ENCODE results near the gene TAF11. TPM values are rescaled to one million over a fixed set of nuclear protein-coding genes. Genes with fewer than 3 reads are reported as not detected.

The TAF11 gene
- total RNA-seq, 1 donor: 24.2 TPM

DNA sequence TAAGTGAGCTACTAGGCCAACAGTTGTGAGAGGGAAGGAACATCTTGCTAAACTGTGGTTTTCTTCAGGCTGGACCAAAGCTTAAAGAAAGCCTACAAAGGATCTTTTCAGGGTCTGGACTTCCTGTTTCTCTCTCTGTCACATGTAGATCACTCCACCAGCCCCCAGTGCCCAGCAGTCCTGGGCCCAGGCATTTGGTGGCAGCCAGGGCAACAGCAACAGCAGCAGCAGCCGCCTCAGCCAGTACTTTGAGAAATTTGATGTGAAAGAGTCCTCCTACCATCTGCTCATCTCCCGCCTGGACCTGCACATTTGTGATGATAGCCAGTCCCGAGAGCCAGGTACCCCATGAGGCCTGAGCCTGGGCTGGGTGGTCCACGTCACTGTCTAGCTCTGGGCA, 51.8 kb downstream of the TAF11 start:
- H3K4me3 ChIP-seq (ENCODE audit: low read depth, low read length): no peak overlapping the region
- TF ChIP-seq, protein P1, sequence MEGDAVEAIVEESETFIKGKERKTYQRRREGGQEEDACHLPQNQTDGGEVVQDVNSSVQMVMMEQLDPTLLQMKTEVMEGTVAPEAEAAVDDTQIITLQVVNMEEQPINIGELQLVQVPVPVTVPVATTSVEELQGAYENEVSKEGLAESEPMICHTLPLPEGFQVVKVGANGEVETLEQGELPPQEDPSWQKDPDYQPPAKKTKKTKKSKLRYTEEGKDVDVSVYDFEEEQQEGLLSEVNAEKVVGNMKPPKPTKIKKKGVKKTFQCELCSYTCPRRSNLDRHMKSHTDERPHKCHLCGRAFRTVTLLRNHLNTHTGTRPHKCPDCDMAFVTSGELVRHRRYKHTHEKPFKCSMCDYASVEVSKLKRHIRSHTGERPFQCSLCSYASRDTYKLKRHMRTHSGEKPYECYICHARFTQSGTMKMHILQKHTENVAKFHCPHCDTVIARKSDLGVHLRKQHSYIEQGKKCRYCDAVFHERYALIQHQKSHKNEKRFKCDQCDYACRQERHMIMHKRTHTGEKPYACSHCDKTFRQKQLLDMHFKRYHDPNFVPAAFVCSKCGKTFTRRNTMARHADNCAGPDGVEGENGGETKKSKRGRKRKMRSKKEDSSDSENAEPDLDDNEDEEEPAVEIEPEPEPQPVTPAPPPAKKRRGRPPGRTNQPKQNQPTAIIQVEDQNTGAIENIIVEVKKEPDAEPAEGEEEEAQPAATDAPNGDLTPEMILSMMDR (IDR thresholded peaks at IDR 0.05; ENCODE audit: insufficient read depth, low read depth, low read length): no peak
- DNase-seq (ENCODE audit: low read depth): no peak

DNA sequence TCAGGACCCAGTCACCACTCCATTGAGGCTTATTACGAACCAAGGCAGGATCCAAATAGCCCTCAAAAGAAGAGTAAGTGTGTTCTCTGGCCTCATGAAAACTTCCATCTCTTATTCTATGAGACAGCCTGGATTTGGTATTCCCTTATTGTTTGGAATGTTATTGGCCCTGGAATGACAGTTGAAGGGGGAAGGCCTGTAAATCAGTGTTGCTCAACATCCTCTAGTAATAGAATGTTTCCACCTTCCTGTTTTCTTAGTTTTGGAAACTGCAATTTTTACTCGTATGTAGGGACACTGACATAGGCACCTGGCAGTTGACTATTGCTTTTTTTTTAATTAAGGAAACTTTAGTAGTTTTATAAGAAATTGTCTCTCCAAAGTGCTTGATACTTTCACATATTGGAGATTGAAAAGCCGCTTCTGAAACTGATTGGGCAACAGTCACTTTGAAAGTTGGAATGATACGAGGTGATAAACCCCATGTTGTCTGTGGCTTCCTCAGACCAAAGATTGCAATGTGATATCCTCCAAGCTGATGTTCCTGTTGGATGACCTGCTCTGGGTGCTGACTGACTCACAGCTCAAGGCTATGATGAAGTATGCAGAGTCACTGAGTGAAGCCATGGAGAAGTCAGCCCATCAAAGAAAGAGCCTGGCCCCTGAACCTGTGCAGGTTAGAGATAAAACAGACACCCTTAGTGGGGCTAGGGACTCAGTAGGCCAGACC, 52.9 kb downstream of the TAF11 start:
- peak; percentile 70 for DNase-seq (ENCODE audit: low read depth)
- TF ChIP-seq, protein P1 (IDR thresholded peaks at IDR 0.05; ENCODE audit: insufficient read depth, low read depth, low read length): no peak
- no peak overlapping the region for H3K4me3 ChIP-seq (ENCODE audit: low read depth, low read length)

DNA sequence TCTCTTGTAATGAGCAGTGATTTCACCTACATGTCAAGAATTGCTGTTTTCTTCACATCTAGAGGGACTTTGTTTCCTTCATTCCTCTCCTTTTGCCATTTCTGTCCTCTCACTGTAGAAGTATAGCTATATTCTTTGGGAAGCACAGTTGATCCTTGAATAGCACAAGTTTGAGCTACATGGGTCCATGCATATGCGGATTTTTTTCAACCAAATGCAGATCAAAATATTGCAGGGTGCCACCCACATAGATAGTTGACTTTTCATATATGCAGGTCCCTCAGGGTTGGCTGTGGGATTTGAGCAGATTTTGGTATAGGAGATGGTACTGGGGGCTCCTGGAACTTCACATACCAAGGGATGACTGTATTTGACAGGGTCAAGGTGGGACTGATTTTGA, 54.9 kb downstream of the TAF11 start:
- no peak overlapping the region for H3K4me3 ChIP-seq (ENCODE audit: low read depth, low read length)
- no peak for DNase-seq (ENCODE audit: low read depth)
- TF ChIP-seq, protein P1 (IDR thresholded peaks at IDR 0.05; ENCODE audit: insufficient read depth, low read depth, low read length): no peak

DNA sequence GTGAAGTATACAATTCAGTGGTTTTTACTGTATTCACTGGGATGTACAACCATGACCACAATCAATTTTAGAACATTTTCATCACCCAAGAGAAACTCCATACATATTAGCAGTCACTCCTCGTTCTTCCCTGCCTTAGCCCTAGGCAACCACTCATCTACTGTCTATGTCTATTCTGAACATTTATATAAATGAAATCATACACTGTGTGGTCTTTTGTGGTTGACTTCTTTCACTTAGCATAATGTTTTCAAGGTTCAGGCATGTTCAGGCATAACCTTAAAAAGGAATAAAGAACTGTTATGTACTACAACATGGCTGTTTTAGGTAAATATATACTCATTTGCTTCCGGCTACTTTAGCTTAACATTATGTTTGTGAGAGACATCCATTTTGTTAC, 58.7 kb downstream of the TAF11 start:
- no peak for DNase-seq (ENCODE audit: low read depth)
- TF ChIP-seq, protein P1 (IDR thresholded peaks at IDR 0.05; ENCODE audit: insufficient read depth, low read depth, low read length): no peak
- no peak overlapping the region for H3K4me3 ChIP-seq (ENCODE audit: low read depth, low read length)

Other genes with a start within 250 kb of the TAF11 start
- 42.2 and 58.3 TPM in 2 replicates for gene ILRUN, start 191.3 kb downstream of the TAF11 start, total RNA-seq
- gene SNRPC, start 130.5 kb downstream of the TAF11 start, total RNA-seq: 72.5 and 75.7 TPM in 2 replicates
- 7.4 and 12.5 TPM in 2 replicates for gene BLTP3A, start 96.0 kb downstream of the TAF11 start, total RNA-seq
- 8.7 and 12.5 TPM in 2 replicates for gene ANKS1A, start 1.2 kb upstream of the TAF11 start, total RNA-seq

Measured in fibroblast of villous mesenchyme (primary cell).